ENCODE data around the gene IGDCC3.

Gene IGDCC3

GRCh38 chr15:65382921-65383320 is 5.1 kb upstream of the IGDCC3 start:
- peaks cover 46% of the 10 kb centered on the region for H3K27me3 ChIP-seq (ENCODE audit: insufficient read depth, poor library complexity, severe bottlenecking)
- TF ChIP-seq POLR2AphosphoS5 (IDR thresholded peaks at IDR 0.05; ENCODE audit: low read depth): no peak
- TF ChIP-seq SPI1 (IDR thresholded peaks at IDR 0.05; ENCODE audit: borderline replicate concordance, low read depth): no peak
- TF ChIP-seq GABPA (IDR thresholded peaks at IDR 0.05; ENCODE audit: low read depth): no peak
- TF ChIP-seq CTCF (IDR thresholded peaks at IDR 0.05; ENCODE audit: insufficient read depth, low read length): no peak
- TF ChIP-seq REST (IDR thresholded peaks at IDR 0.05; ENCODE audit: insufficient replicate concordance, low read depth): no peak
- DNase-seq (ENCODE audit: low read depth in 1 of 2, low spot score in 1 of 2): no peak
- H3K27ac ChIP-seq (replicated peaks): no peak overlapping the region
- no peak overlapping the region for H3K4me3 ChIP-seq (replicated peaks; ENCODE audit: insufficient read depth, low read length)

DNA sequence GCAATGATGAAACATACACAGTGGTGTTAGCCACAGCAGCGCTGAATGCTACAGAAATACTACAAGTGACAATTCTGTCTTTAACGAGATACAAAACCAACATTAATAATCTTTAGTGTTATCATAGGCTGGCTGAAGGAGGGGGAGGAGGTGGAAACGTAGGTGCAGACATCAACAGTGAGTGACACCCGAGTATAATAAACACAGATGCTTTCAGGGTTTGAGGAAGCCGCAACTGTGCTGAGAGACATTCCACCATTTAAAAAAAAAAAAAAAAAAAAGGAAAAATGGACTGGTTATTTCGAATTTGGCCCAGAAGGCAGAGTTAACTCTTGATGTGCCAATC is 4.3 kb upstream of the IGDCC3 start:
- peaks cover 49% of the 10 kb centered on the region for H3K27me3 ChIP-seq (ENCODE audit: insufficient read depth, poor library complexity, severe bottlenecking)
- no peak for TF ChIP-seq CTCF (IDR thresholded peaks at IDR 0.05; ENCODE audit: insufficient read depth, low read length)
- no peak for TF ChIP-seq SPI1 (IDR thresholded peaks at IDR 0.05; ENCODE audit: borderline replicate concordance, low read depth)
- TF ChIP-seq REST (IDR thresholded peaks at IDR 0.05; ENCODE audit: insufficient replicate concordance, low read depth): no peak
- TF ChIP-seq POLR2AphosphoS5 (IDR thresholded peaks at IDR 0.05; ENCODE audit: low read depth): no peak
- TF ChIP-seq GABPA (IDR thresholded peaks at IDR 0.05; ENCODE audit: low read depth): no peak
- no peak for DNase-seq (ENCODE audit: low read depth in 1 of 2, low spot score in 1 of 2)
- H3K27ac ChIP-seq (replicated peaks): no peak overlapping the region
- no peak overlapping the region for H3K4me3 ChIP-seq (replicated peaks; ENCODE audit: insufficient read depth, low read length)

GRCh38 chr15:65381445-65382145 is 3.8 kb upstream of the IGDCC3 start:
- H3K4me3 ChIP-seq (replicated peaks; ENCODE audit: insufficient read depth, low read length): no peak overlapping the region
- TF ChIP-seq SPI1 (IDR thresholded peaks at IDR 0.05; ENCODE audit: borderline replicate concordance, low read depth): no peak
- TF ChIP-seq POLR2AphosphoS5 (IDR thresholded peaks at IDR 0.05; ENCODE audit: low read depth): no peak
- TF ChIP-seq GABPA (IDR thresholded peaks at IDR 0.05; ENCODE audit: low read depth): no peak
- no peak for TF ChIP-seq REST (IDR thresholded peaks at IDR 0.05; ENCODE audit: insufficient replicate concordance, low read depth)
- TF ChIP-seq CTCF (IDR thresholded peaks at IDR 0.05; ENCODE audit: insufficient read depth, low read length): no peak
- H3K27me3 ChIP-seq (ENCODE audit: insufficient read depth, poor library complexity, severe bottlenecking): peaks cover 54% of the 10 kb centered on the region
- no peak for DNase-seq (ENCODE audit: low read depth in 1 of 2, low spot score in 1 of 2)
- no peak overlapping the region for H3K27ac ChIP-seq (replicated peaks)
